SH-SY5Y (cell line): Measurements from ENCODE around the gene FERMT2.

Experiments
- GATA2 ChIP-seq: IDR thresholded peaks from 2 replicates; pipeline ENCODE4 v1.6.1; 2011; ENCODE audit warnings: mild to moderate bottlenecking, low read depth, low read length
- GATA3 ChIP-seq: IDR thresholded peaks from 2 replicates; pipeline ENCODE4 v1.6.1; 2011; ENCODE audit warnings: low read depth, mild to moderate bottlenecking, low read length, moderate library complexity

GRCh38 chr14:52846591-52846990 is 104.3 kb downstream of the FERMT2 start:
- TF ChIP-seq GATA3, result no peak
- TF ChIP-seq GATA2, result no peak
